Erythroblast (primary cell): ENCODE results near the gene LILRB5.

Experiments
- GATA1 ChIP-seq: IDR thresholded peaks from 2 replicates; pipeline ENCODE4 v1.6.1; 2011; ENCODE audit warnings: low read depth, mild to moderate bottlenecking, control low read depth, low read length, moderate library complexity
- POLR2A ChIP-seq: IDR thresholded peaks from 2 replicates; pipeline ENCODE4 v1.6.1; 2011; ENCODE audit warnings: mild to moderate bottlenecking, low read length

- TF ChIP-seq POLR2A (no peak), GATA1 (no peak)
These were observed 38.8 kb downstream of the LILRB5 start for GRCh38 chr19:54218259-54218658.
